ENCODE results near the gene ITGB1. TPM values are rescaled to one million over a fixed set of nuclear protein-coding genes. Genes with fewer than 3 reads are reported as not detected.

ITGB1 gene
- total RNA-seq, 1 experiment from 2014 or later: 223 TPM

GRCh38 chr10:32851301-32851700 lies 106.7 kb downstream of the ITGB1 start:
- peaks cover 2 to 3% of the 10 kb centered on the region in 2 experiments; a peak in 2 of 4 replicates for H3K4me1 Mint-ChIP-seq
- no peak overlapping the region for H2BK5ac ChIP-seq (ENCODE audit: insufficient read length, low read length)
- H3T11ph ChIP-seq (ENCODE audit: low read length): no peak overlapping the region
- TF ChIP-seq CTCF (conservative IDR thresholded peaks at IDR 0.05): no peak
- no peaks in the 10 kb centered on the region for H3K27me3 Mint-ChIP-seq (ENCODE audit: low read depth)
- H3K14ac ChIP-seq (ENCODE audit: insufficient read depth, low read length): no peak overlapping the region
- no peak overlapping the region for H4K8ac ChIP-seq (replicated peaks; ENCODE audit: insufficient read length, low read depth, low read length)
- H3K4me3 Mint-ChIP-seq: no peak overlapping the region
- no peaks in the 10 kb centered on the region for H3K9me3 ChIP-seq (ENCODE audit: control insufficient read depth, low read depth, low read length)
- no peak overlapping the region for H2BK15ac ChIP-seq (ENCODE audit: low read depth, low read length)
- no peak overlapping the region for H3K27ac ChIP-seq (ENCODE audit: insufficient read length, low read depth, low read length)
- H3K9ac ChIP-seq (ENCODE audit: extremely low read depth, insufficient read length, low read length): no peak overlapping the region
- no peak overlapping the region for H3K4ac ChIP-seq (ENCODE audit: low read depth, low read length)
- no peak overlapping the region for H3K23ac ChIP-seq (ENCODE audit: insufficient read length, low read depth, low read length)
- H3K23me2 ChIP-seq (ENCODE audit: insufficient read length, low read depth, low read length, poor library complexity, severe bottlenecking): no peaks in the 10 kb centered on the region
- H4K20me1 ChIP-seq (ENCODE audit: control insufficient read depth, insufficient read depth, insufficient read length): no peaks in the 10 kb centered on the region
- H2AFZ ChIP-seq (ENCODE audit: low read length): no peak overlapping the region
- no peak overlapping the region for H4K91ac ChIP-seq (ENCODE audit: insufficient read length, low read depth, low read length)
- WGBS (ENCODE audit: extremely low coverage, insufficient read length, low lambda C conversion rate): no CpG with 5 or more reads among the region's 1 CpG
- H2BK20ac ChIP-seq (ENCODE audit: low read depth, low read length, poor library complexity, severe bottlenecking): no peak overlapping the region
- no peaks in the 10 kb centered on the region for H3K4me1 ChIP-seq (ENCODE audit: insufficient read depth, low read length)
- DNase-seq: no peak
- H3K79me1 ChIP-seq (ENCODE audit: insufficient read depth, low read depth, low read length, poor library complexity, severe bottlenecking): no peaks in the 10 kb centered on the region
- no peaks in the 10 kb centered on the region for H3K79me2 ChIP-seq (ENCODE audit: insufficient read depth, low read length)
- no peak overlapping the region for H3K18ac ChIP-seq (ENCODE audit: insufficient read length, low read depth, low read length)
- no peak overlapping the region for H2BK12ac ChIP-seq (ENCODE audit: insufficient read length, low read depth, low read length)
- H3K56ac ChIP-seq (ENCODE audit: insufficient read length, low read depth, low read length): no peak overlapping the region
- H3K27me3 ChIP-seq (ENCODE audit: insufficient read depth, low read length): no peaks in the 10 kb centered on the region
- H3K9me3 Mint-ChIP-seq: no peaks in the 10 kb centered on the region
- H2AK5ac ChIP-seq (ENCODE audit: insufficient read length, low read length): no peak overlapping the region
- H4K5ac ChIP-seq (ENCODE audit: insufficient read length, low read depth, low read length): no peak overlapping the region
- no peaks in the 10 kb centered on the region for H3K36me3 Mint-ChIP-seq (ENCODE audit: insufficient read depth in 1 of 3, low read depth in 3 of 3)
- H3K4me2 ChIP-seq (ENCODE audit: insufficient read depth, insufficient read length, low read length): no peak overlapping the region
- no peak overlapping the region for H3K27ac Mint-ChIP-seq
- H2BK120ac ChIP-seq (ENCODE audit: low read depth, low read length, poor library complexity, severe bottlenecking): no peak overlapping the region

All from H9 (cell line).